ENCODE data around the gene RAB23. TPM values are rescaled to one million over a fixed set of nuclear protein-coding genes. Genes with fewer than 3 reads are reported as not detected.

RAB23 gene
- total RNA-seq, 1 experiment from 2014 or later: 18.1 TPM

- Histone ChIP-seq H2AFZ (ENCODE audit: low read length) (no peak overlapping the region), H2BK20ac (ENCODE audit: low read depth, low read length, poor library complexity, severe bottlenecking) (no peak overlapping the region), H3K14ac (ENCODE audit: insufficient read depth, low read length) (no peak overlapping the region), H3K4me2 (ENCODE audit: insufficient read depth, insufficient read length, low read length) (no peak overlapping the region), H3K4me1 (ENCODE audit: insufficient read depth, low read length) (no peaks in the 10 kb centered on the region), H3K23me2 (ENCODE audit: insufficient read length, low read depth, low read length, poor library complexity, severe bottlenecking) (peaks cover 7% of the 10 kb centered on the region), H2BK5ac (ENCODE audit: insufficient read length, low read length) (no peak overlapping the region), H3K9me3 (ENCODE audit: control insufficient read depth, low read depth, low read length) (no peaks in the 10 kb centered on the region), H3K56ac (ENCODE audit: insufficient read length, low read depth, low read length) (no peak overlapping the region), H3K27me3 (ENCODE audit: insufficient read depth, low read length) (no peaks in the 10 kb centered on the region; the same call in 1 of the 2 replicates), H4K20me1 (ENCODE audit: control insufficient read depth, insufficient read depth, insufficient read length) (no peaks in the 10 kb centered on the region), H2BK12ac (ENCODE audit: insufficient read length, low read depth, low read length) (no peak overlapping the region), H2BK120ac (ENCODE audit: low read depth, low read length, poor library complexity, severe bottlenecking) (no peak overlapping the region), H3K79me1 (ENCODE audit: insufficient read depth, low read depth, low read length, poor library complexity, severe bottlenecking) (no peaks in the 10 kb centered on the region), H4K5ac (ENCODE audit: insufficient read length, low read depth, low read length) (no peak overlapping the region), H4K91ac (ENCODE audit: insufficient read length, low read depth, low read length) (no peak overlapping the region), H4K8ac (replicated peaks; ENCODE audit: insufficient read length, low read depth, low read length) (no peak overlapping the region), H3K4ac (ENCODE audit: low read depth, low read length) (no peak overlapping the region), H3K79me2 (ENCODE audit: insufficient read depth, low read length) (peaks cover 16% of the 10 kb centered on the region; the same call in 1 of the 2 replicates), H2AK5ac (ENCODE audit: insufficient read length, low read length) (no peak overlapping the region), H2BK15ac (ENCODE audit: low read depth, low read length) (no peak overlapping the region), H3K9ac (ENCODE audit: extremely low read depth, insufficient read length, low read length) (no peak overlapping the region), H3T11ph (ENCODE audit: low read length) (no peak overlapping the region), H3K18ac (ENCODE audit: insufficient read length, low read depth, low read length) (no peak overlapping the region), H3K23ac (ENCODE audit: insufficient read length, low read depth, low read length) (no peak overlapping the region), H3K27ac (ENCODE audit: insufficient read length, low read depth, low read length) (no peak overlapping the region)
- peaks cover 33 to 34% of the 10 kb centered on the region in 2 experiments for H3K4me1 Mint-ChIP-seq
- TF ChIP-seq, protein P1, sequence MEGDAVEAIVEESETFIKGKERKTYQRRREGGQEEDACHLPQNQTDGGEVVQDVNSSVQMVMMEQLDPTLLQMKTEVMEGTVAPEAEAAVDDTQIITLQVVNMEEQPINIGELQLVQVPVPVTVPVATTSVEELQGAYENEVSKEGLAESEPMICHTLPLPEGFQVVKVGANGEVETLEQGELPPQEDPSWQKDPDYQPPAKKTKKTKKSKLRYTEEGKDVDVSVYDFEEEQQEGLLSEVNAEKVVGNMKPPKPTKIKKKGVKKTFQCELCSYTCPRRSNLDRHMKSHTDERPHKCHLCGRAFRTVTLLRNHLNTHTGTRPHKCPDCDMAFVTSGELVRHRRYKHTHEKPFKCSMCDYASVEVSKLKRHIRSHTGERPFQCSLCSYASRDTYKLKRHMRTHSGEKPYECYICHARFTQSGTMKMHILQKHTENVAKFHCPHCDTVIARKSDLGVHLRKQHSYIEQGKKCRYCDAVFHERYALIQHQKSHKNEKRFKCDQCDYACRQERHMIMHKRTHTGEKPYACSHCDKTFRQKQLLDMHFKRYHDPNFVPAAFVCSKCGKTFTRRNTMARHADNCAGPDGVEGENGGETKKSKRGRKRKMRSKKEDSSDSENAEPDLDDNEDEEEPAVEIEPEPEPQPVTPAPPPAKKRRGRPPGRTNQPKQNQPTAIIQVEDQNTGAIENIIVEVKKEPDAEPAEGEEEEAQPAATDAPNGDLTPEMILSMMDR (conservative IDR thresholded peaks at IDR 0.05): no peak
- H3K36me3 Mint-ChIP-seq (ENCODE audit: insufficient read depth in 1 of 3, low read depth in 3 of 3): peaks cover 3 to 15% (median 8%) of the 10 kb centered on the region in 3 experiments; a peak in 5 of 7 replicates
- H3K9me3 Mint-ChIP-seq: no peaks in the 10 kb centered on the region; a peak in 1 of 5 replicates
- H3K27me3 Mint-ChIP-seq (ENCODE audit: low read depth): no peaks in the 10 kb centered on the region
- no peak overlapping the region for H3K4me3 Mint-ChIP-seq
- DNase-seq: no peak
- WGBS (ENCODE audit: extremely low coverage, insufficient read length, low lambda C conversion rate): no CpG with 5 or more reads among the region's 11 CpGs
- no peak overlapping the region for H3K27ac Mint-ChIP-seq
Measured at GRCh38 chr6:57177545-57178265, 44.4 kb downstream of the RAB23 start.
